WTC11 (cell line): ENCODE results near the gene ARAF. TPM values are rescaled to one million over a fixed set of nuclear protein-coding genes. Genes with fewer than 3 reads are reported as not detected.

Experiments
- ATAC-seq: fragments of 200-7000 bp; cut with Tn5 transposase; 2 replicates; pipeline ENCODE4 v1.10.0; 2021; ENCODE audit warnings: mild to moderate bottlenecking, moderate library complexity
- CTCF ChIA-PET: fragments of 300-600 bp; sonication (Branson Sonifier 250); formaldehyde crosslinking; loops from one replicate; lab custom pipeline; 2021; ENCODE audit warnings: antibody characterized with exemption; lab: Charles Lee
- POLR2A ChIA-PET: fragments of 350-600 bp; sonication (Branson Sonifier 250); formaldehyde crosslinking; loops from one replicate; lab custom pipeline; 2021; ENCODE audit warnings: antibody characterized with exemption; lab: Charles Lee
- DNase-seq: peaks from one replicate; pipeline ENCODE4 v3.0.0; 2021; ENCODE audit warnings: low spot score
- H3K27ac Mint-ChIP-seq: 2 replicates; pipeline ENCODE4 v1.8.0; 2021; ENCODE audit warnings: mixed read lengths
- H3K27me3 Mint-ChIP-seq: 2 replicates; pipeline ENCODE4 v1.8.0; 2021; ENCODE audit warnings: low read depth, mild to moderate bottlenecking, moderate library complexity, mixed read lengths
- H3K36me3 Mint-ChIP-seq: 2 replicates; pipeline ENCODE4 v1.8.0; 2021; ENCODE audit warnings: mixed read lengths
- H3K4me1 Mint-ChIP-seq: 2 replicates; pipeline ENCODE4 v1.8.0; 2022; ENCODE audit warnings: mixed read lengths
- H3K4me3 Mint-ChIP-seq: 2 replicates; pipeline ENCODE4 v1.8.0; 2021; ENCODE audit warnings: mild to moderate bottlenecking, moderate library complexity, mixed read lengths
- H3K9me3 Mint-ChIP-seq: 2 replicates; pipeline ENCODE4 v1.8.0; 2021; ENCODE audit warnings: mixed read lengths
- CREM ChIP-seq: sonication (generic); formaldehyde crosslinking; IDR thresholded peaks from 2 replicates; pipeline ENCODE4 v1.8.1; 2022; ENCODE audit warnings: mild to moderate bottlenecking, missing genetic modification reagents, moderate library complexity
- CTCF ChIP-seq: fragments of 200-600 bp; IDR thresholded peaks from 2 replicates; pipeline ENCODE4 v1.8.0; 2022; ENCODE audit warnings: antibody characterized with exemption
- E2F4 ChIP-seq: sonication (generic); formaldehyde crosslinking; IDR thresholded peaks from 2 replicates; pipeline ENCODE4 v1.8.1; 2022; ENCODE audit warnings: low read depth, mild to moderate bottlenecking, moderate library complexity, missing genetic modification reagents, borderline replicate concordance
- ESRRA ChIP-seq: sonication (generic); formaldehyde crosslinking; IDR thresholded peaks from 2 replicates; pipeline ENCODE4 v1.8.1; 2022; ENCODE audit warnings: mild to moderate bottlenecking, missing genetic modification reagents, borderline replicate concordance
- GABPB1 ChIP-seq: sonication (generic); formaldehyde crosslinking; IDR thresholded peaks from 2 replicates; pipeline ENCODE4 v1.8.1; 2023; ENCODE audit warnings: mild to moderate bottlenecking, missing genetic modification reagents
- GRHL2 ChIP-seq: fragments of 250-450 bp; sonication (Bioruptor Pico); IDR thresholded peaks from 2 replicates; pipeline ENCODE4 v1.8.0; 2022; ENCODE audit warnings: mild to moderate bottlenecking, moderate library complexity; ENCODE audit not compliant: insufficient replicate concordance, severe bottlenecking
- JAZF1 ChIP-seq: fragments of 250-450 bp; sonication (Bioruptor Pico); IDR thresholded peaks from 2 replicates; pipeline ENCODE4 v1.9.0; 2021; ENCODE audit warnings: moderate library complexity, mild to moderate bottlenecking, inconsistent platforms
- PREB ChIP-seq: sonication (generic); formaldehyde crosslinking; IDR thresholded peaks from 2 replicates; pipeline ENCODE4 v1.8.1; 2022; ENCODE audit warnings: mild to moderate bottlenecking, missing genetic modification reagents, moderate library complexity, borderline replicate concordance
- PRRX2 ChIP-seq: fragments of 250-450 bp; sonication (Bioruptor Pico); IDR thresholded peaks from 2 replicates; pipeline ENCODE4 v1.8.0; 2021; ENCODE audit warnings: mild to moderate bottlenecking
- SMAD3 ChIP-seq: sonication (generic); formaldehyde crosslinking; IDR thresholded peaks from 2 replicates; pipeline ENCODE4 v1.8.0; 2022; ENCODE audit warnings: missing genetic modification reagents, mild to moderate bottlenecking, borderline replicate concordance
- TEAD4 ChIP-seq: sonication (generic); formaldehyde crosslinking; IDR thresholded peaks from 2 replicates; pipeline ENCODE4 v1.8.0; 2022; ENCODE audit warnings: mild to moderate bottlenecking, missing genetic modification reagents
- ZNF121 ChIP-seq: sonication (generic); formaldehyde crosslinking; IDR thresholded peaks from 2 replicates; pipeline ENCODE4 v1.8.0; 2023; ENCODE audit warnings: missing genetic modification reagents
- ZNF138 ChIP-seq: sonication (generic); formaldehyde crosslinking; conservative IDR thresholded peaks from 2 replicates; pipeline ENCODE4 v1.8.1; 2022; ENCODE audit warnings: mild to moderate bottlenecking, moderate library complexity, missing genetic modification reagents
- ZNF232 ChIP-seq: sonication (generic); formaldehyde crosslinking; IDR thresholded peaks from 2 replicates; pipeline ENCODE4 v1.8.0; 2022; ENCODE audit warnings: mild to moderate bottlenecking, missing genetic modification reagents
- ZNF396 ChIP-seq: fragments of 250-450 bp; sonication (Bioruptor Pico); IDR thresholded peaks from 2 replicates; pipeline ENCODE4 v1.8.0; 2021; ENCODE audit warnings: mild to moderate bottlenecking, moderate library complexity, borderline replicate concordance
- ZNF425 ChIP-seq: fragments of 250-450 bp; sonication (Bioruptor Pico); conservative IDR thresholded peaks from 2 replicates; pipeline ENCODE4 v1.9.0; 2021; ENCODE audit warnings: mild to moderate bottlenecking
- total RNA-seq: library from RNA; stranded (reverse); gene quantifications from 3 replicates; pipeline ENCODE4 v1.2.3, GENCODE V29; 2021
- TF ChIP-seq, protein P1 (sequence below): fragments of 250-450 bp; sonication (Bioruptor Pico); IDR thresholded peaks from 2 replicates; pipeline ENCODE4 v1.9.0; 2021; ENCODE audit warnings: mild to moderate bottlenecking
- TF ChIP-seq, protein P2 (sequence below): sonication (generic); formaldehyde crosslinking; IDR thresholded peaks from 2 replicates; pipeline ENCODE4 v1.8.0; 2022; ENCODE audit warnings: mild to moderate bottlenecking, missing genetic modification reagents
- TF ChIP-seq, protein P3 (sequence below): sonication (generic); formaldehyde crosslinking; IDR thresholded peaks from 2 replicates; pipeline ENCODE4 v1.8.1; 2023; ENCODE audit warnings: mild to moderate bottlenecking, moderate library complexity, missing genetic modification reagents
- TF ChIP-seq, protein P4 (sequence below): sonication (generic); formaldehyde crosslinking; IDR thresholded peaks from 2 replicates; pipeline ENCODE4 v1.8.1; 2023; ENCODE audit warnings: mild to moderate bottlenecking, missing genetic modification reagents, borderline replicate concordance

The ARAF gene
- total RNA-seq, 1 experiment from 2014 or later: 55.1 TPM

GRCh38 chrX:47514533-47515235, 46.3 kb upstream of the ARAF start (continued):
- TF ChIP-seq CTCF: no peak
- TF ChIP-seq GRHL2 (CRISPR knock-in tag): no peak
- no peak for TF ChIP-seq PRRX2 (CRISPR knock-in tag)

GRCh38 chrX:47515941-47516665, 44.9 kb upstream of the ARAF start:
- Mint-ChIP-seq H3K9me3 (no peaks in the 10 kb centered on the region), H3K36me3 (no peaks in the 10 kb centered on the region), H3K4me3 (no peak overlapping the region), H3K27me3 (no peaks in the 10 kb centered on the region), H3K4me1 (peaks cover 13% of the 10 kb centered on the region), H3K27ac (no peak overlapping the region)
- ChIA-PET CTCF (interaction anchor here (1.2 kb wide), 1 partner anchor 7 kb away, joined by 9 read pairs; no protein-coding TSS in a partner anchor), POLR2A (no interaction called here)
- TF ChIP-seq ESRRA (CRISPR knock-in tag) (no peak), ZNF138 (no peak), CREM (CRISPR knock-in tag) (no peak), TEAD4 (no peak), ZNF425 (CRISPR knock-in tag) (no peak), ZNF232 (CRISPR knock-in tag) (no peak), JAZF1 (CRISPR knock-in tag) (no peak), GABPB1 (CRISPR knock-in tag) (no peak), ZNF396 (no peak), E2F4 (CRISPR knock-in tag) (no peak), ZNF121 (CRISPR knock-in tag) (no peak), SMAD3 (CRISPR knock-in tag) (no peak), PREB (CRISPR knock-in tag) (no peak)
- TF ChIP-seq, protein P1, sequence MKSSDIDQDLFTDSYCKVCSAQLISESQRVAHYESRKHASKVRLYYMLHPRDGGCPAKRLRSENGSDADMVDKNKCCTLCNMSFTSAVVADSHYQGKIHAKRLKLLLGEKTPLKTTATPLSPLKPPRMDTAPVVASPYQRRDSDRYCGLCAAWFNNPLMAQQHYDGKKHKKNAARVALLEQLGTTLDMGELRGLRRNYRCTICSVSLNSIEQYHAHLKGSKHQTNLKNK (CRISPR knock-in tag): no peak
- TF ChIP-seq, protein P2, sequence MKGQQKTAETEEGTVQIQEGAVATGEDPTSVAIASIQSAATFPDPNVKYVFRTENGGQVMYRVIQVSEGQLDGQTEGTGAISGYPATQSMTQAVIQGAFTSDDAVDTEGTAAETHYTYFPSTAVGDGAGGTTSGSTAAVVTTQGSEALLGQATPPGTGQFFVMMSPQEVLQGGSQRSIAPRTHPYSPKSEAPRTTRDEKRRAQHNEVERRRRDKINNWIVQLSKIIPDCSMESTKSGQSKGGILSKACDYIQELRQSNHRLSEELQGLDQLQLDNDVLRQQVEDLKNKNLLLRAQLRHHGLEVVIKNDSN (CRISPR knock-in tag): no peak
- TF ChIP-seq, protein P3, sequence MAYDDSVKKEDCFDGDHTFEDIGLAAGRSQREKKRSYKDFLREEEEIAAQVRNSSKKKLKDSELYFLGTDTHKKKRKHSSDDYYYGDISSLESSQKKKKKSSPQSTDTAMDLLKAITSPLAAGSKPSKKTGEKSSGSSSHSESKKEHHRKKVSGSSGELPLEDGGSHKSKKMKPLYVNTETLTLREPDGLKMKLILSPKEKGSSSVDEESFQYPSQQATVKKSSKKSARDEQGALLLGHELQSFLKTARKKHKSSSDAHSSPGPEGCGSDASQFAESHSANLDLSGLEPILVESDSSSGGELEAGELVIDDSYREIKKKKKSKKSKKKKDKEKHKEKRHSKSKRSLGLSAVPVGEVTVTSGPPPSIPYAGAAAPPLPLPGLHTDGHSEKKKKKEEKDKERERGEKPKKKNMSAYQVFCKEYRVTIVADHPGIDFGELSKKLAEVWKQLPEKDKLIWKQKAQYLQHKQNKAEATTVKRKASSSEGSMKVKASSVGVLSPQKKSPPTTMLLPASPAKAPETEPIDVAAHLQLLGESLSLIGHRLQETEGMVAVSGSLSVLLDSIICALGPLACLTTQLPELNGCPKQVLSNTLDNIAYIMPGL (CRISPR knock-in tag): no peak
- TF ChIP-seq, protein P4, sequence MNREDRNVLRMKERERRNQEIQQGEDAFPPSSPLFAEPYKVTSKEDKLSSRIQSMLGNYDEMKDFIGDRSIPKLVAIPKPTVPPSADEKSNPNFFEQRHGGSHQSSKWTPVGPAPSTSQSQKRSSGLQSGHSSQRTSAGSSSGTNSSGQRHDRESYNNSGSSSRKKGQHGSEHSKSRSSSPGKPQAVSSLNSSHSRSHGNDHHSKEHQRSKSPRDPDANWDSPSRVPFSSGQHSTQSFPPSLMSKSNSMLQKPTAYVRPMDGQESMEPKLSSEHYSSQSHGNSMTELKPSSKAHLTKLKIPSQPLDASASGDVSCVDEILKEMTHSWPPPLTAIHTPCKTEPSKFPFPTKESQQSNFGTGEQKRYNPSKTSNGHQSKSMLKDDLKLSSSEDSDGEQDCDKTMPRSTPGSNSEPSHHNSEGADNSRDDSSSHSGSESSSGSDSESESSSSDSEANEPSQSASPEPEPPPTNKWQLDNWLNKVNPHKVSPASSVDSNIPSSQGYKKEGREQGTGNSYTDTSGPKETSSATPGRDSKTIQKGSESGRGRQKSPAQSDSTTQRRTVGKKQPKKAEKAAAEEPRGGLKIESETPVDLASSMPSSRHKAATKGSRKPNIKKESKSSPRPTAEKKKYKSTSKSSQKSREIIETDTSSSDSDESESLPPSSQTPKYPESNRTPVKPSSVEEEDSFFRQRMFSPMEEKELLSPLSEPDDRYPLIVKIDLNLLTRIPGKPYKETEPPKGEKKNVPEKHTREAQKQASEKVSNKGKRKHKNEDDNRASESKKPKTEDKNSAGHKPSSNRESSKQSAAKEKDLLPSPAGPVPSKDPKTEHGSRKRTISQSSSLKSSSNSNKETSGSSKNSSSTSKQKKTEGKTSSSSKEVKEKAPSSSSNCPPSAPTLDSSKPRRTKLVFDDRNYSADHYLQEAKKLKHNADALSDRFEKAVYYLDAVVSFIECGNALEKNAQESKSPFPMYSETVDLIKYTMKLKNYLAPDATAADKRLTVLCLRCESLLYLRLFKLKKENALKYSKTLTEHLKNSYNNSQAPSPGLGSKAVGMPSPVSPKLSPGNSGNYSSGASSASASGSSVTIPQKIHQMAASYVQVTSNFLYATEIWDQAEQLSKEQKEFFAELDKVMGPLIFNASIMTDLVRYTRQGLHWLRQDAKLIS (CRISPR knock-in tag): no peak
- no peak for ATAC-seq
- DNase-seq: no peak
